CD14-positive monocyte (primary cell): ENCODE results near the gene CRP. TPM values are rescaled to one million over a fixed set of nuclear protein-coding genes. Genes with fewer than 3 reads are reported as not detected.
"Not testable (repeated sequence)": the region's sequence is repeated elsewhere in the genome, so short reads cannot be mapped to it uniquely, and the experiment has no call there.

ENCODE experiments used
- DNase-seq, 3 donors: peaks; one replicate each; pipeline ENCODE4 v3.0.0-alpha.2; 2011 to 2022
- H2AFZ ChIP-seq: 2 replicates; pipeline ENCODE4 v1.6.0; 2012; ENCODE audit warnings: mild to moderate bottlenecking, low read depth, low read length, inconsistent platforms; ENCODE audit not compliant: insufficient read depth, poor library complexity, severe bottlenecking
- H3K27ac ChIP-seq, 2 donors: 1 replicate in 1 of 2; 2 replicates in 1 of 2; pipeline ENCODE4 v1.5.1; 2012 to 2013; ENCODE audit warnings: low read length in 2 of 2, control low read depth in 1 of 2, inconsistent platforms in 1 of 2, low read depth in 1 of 2, mild to moderate bottlenecking in 1 of 2
- H3K27me3 ChIP-seq, 2 donors: one replicate each; pipeline versions ENCODE4 v1.6.0 to v1.6.1; 2011 to 2013; ENCODE audit warnings: low read length in 2 of 2; ENCODE audit not compliant: control insufficient read depth in 2 of 2, insufficient read depth in 2 of 2
- H3K36me3 ChIP-seq, 2 donors: replicated peaks in 1 of 2; 1 replicate in 1 of 2; 2 replicates in 1 of 2; pipeline versions ENCODE4 v1.5.1 to v1.6.1; 2012 to 2013; ENCODE audit warnings: low read length in 2 of 2, control low read depth in 1 of 2, inconsistent platforms in 1 of 2, mild to moderate bottlenecking in 1 of 2; ENCODE audit not compliant: insufficient read depth in 2 of 2, control insufficient read depth in 1 of 2
- H3K4me1 ChIP-seq, 2 donors: 1 replicate in 1 of 2; 2 replicates in 1 of 2; pipeline versions ENCODE4 v1.5.1 to v1.6.1; 2012 to 2013; ENCODE audit warnings: low read length in 2 of 2, control low read depth in 1 of 2, inconsistent platforms in 1 of 2, mild to moderate bottlenecking in 1 of 2, moderate library complexity in 1 of 2; ENCODE audit not compliant: insufficient read depth in 2 of 2, control insufficient read depth in 1 of 2
- H3K4me2 ChIP-seq: replicated peaks from 2 replicates; pipeline ENCODE3; 2012; ENCODE audit warnings: low read length, moderate library complexity, mild to moderate bottlenecking; ENCODE audit not compliant: poor library complexity, severe bottlenecking; ENCODE audit errors: extremely low read depth
- H3K4me3 ChIP-seq, 3 experiments: fragments of 200-600 bp in 1 of 3; sonication (generic) in 1 of 3; replicated peaks in 1 of 3; 1 replicate in 2 of 3; 2 replicates in 1 of 3; pipeline ENCODE4 v1.5.1; 2011 to 2013; ENCODE audit warnings: low read length in 3 of 3, mild to moderate bottlenecking in 3 of 3, control low read depth in 2 of 3, low read depth in 2 of 3, inconsistent platforms in 1 of 3, moderate library complexity in 1 of 3
- H3K79me2 ChIP-seq: 2 replicates; pipeline ENCODE4 v1.6.0; 2012; ENCODE audit warnings: mild to moderate bottlenecking, control low read depth, inconsistent platforms, low read length, moderate library complexity; ENCODE audit not compliant: insufficient read depth
- H3K9ac ChIP-seq: 2 replicates; pipeline ENCODE4 v1.6.0; 2017; ENCODE audit warnings: low read length, mild to moderate bottlenecking; ENCODE audit not compliant: insufficient read depth, poor library complexity, severe bottlenecking
- H3K9me3 ChIP-seq, 2 donors: replicated peaks in 1 of 2; 1 replicate in 1 of 2; 2 replicates in 1 of 2; pipeline versions ENCODE4 v1.5.1 to v1.6.1; 2012 to 2013; ENCODE audit warnings: low read length in 2 of 2, control low read depth in 1 of 2; ENCODE audit not compliant: control insufficient read depth in 1 of 2, insufficient read depth in 1 of 2
- H4K20me1 ChIP-seq: 2 replicates; pipeline ENCODE4 v1.6.0; 2012; ENCODE audit warnings: mild to moderate bottlenecking, low read length, control low read depth, moderate library complexity; ENCODE audit not compliant: insufficient read depth
- H3K27ac Mint-ChIP-seq, 7 donors: one replicate each; pipeline ENCODE4 v1.8.0; 2020; ENCODE audit warnings: mild to moderate bottlenecking in 7 of 7, mixed read lengths in 7 of 7, moderate library complexity in 6 of 7, inconsistent platforms in 2 of 7
- H3K27me3 Mint-ChIP-seq, 3 donors: one replicate each; pipeline ENCODE4 v1.8.0; 2021 to 2022; ENCODE audit warnings: low read depth in 3 of 3, mild to moderate bottlenecking in 3 of 3, mixed read lengths in 3 of 3, moderate library complexity in 3 of 3, inconsistent platforms in 1 of 3
- H3K36me3 Mint-ChIP-seq, 2 donors: one replicate each; pipeline ENCODE4 v1.8.0; 2020; ENCODE audit warnings: mixed read lengths in 2 of 2, inconsistent platforms in 1 of 2, mild to moderate bottlenecking in 1 of 2
- H3K4me1 Mint-ChIP-seq: one replicate; pipeline ENCODE4 v1.8.0; 2020; ENCODE audit warnings: mild to moderate bottlenecking, mixed read lengths
- H3K4me3 Mint-ChIP-seq, 2 donors: one replicate each; pipeline ENCODE4 v1.8.0; 2020; ENCODE audit warnings: mild to moderate bottlenecking in 2 of 2, mixed read lengths in 2 of 2, moderate library complexity in 1 of 2
- H3K9me3 Mint-ChIP-seq, 7 donors: one replicate each; pipeline ENCODE4 v1.8.0; 2020 to 2022; ENCODE audit warnings: mixed read lengths in 7 of 7, mild to moderate bottlenecking in 6 of 7, moderate library complexity in 6 of 7, inconsistent platforms in 2 of 7
- WGBS: methylation state at CpG from one replicate; pipeline ENCODE4 v1.1.5; 2013; ENCODE audit warnings: missing lambda C conversion rate; ENCODE audit not compliant: insufficient coverage; 5-methylcytosine and 5-hydroxymethylcytosine counted together
- intact Hi-C, 2 donors: fragments of 100-400 bp; cut with micrococcal nuclease; formaldehyde crosslinking; loops; one replicate each; pipeline versions ENCODE4 v1.15.0 to v1.15.1; 2023
- polyA plus RNA-seq, 3 donors: library from polyadenylated mRNA; depleted of rRNA in 1 of 3; unstranded in 2 of 3; stranded (reverse) in 1 of 3; fragments of 300-500 nt in 2 of 3; fragments of >200 nt in 1 of 3; fragmentation: Illumina TruSeq in 2 of 3; gene quantifications; 1 replicate in 2 of 3; 2 replicates in 1 of 3; pipeline ENCODE4 v1.2.3, GENCODE V29; 2012 to 2021
- TF ChIP-seq, protein P1 (sequence below): fragments of 200-600 bp; IDR thresholded peaks from one replicate; pipeline ENCODE4 v1.8.0; 2022; ENCODE audit warnings: antibody characterized with exemption, mild to moderate bottlenecking

CRP gene
- polyA plus RNA-seq, 3 donors, result not detected

DNA sequence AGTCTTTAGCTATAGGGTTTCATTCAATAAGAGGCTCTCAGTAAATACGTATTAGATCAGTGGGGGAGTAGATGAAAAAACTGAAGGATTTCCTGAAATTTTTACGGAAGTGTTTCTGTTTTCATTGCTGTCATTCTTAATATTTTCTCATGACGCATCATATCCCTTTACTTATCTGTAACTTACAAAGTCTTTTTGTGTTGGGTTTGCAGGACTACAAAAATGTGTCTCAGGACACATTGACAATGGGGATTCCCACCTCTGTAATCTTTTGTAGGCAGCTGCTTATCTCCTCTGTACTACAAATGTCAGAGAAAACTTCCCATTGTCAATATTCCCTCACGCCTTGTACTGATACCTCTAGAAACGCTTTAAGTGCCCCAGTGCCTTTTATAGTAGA lies 35.5 kb downstream of the CRP start:
- H4K20me1 ChIP-seq, result no peaks in the 10 kb centered on the region
- H3K4me1 ChIP-seq, result no peaks in the 10 kb centered on the region
- H3K4me2 ChIP-seq, result no peak overlapping the region
- no peak overlapping the region for H3K9ac ChIP-seq
- Mint-ChIP-seq H3K4me1 (no peaks in the 10 kb centered on the region), H3K27ac (no peak overlapping the region), H3K4me3 (no peak overlapping the region), H3K27me3 (peaks cover 0 to 2% (median 0%) of the 10 kb centered on the region in 3 donors), H3K9me3 (peaks cover 2 to 10% (median 6%) of the 10 kb centered on the region in 7 donors), H3K36me3 (no peaks in the 10 kb centered on the region)
- WGBS, result no CpG with 5 or more reads among the region's 5 CpGs
- intact Hi-C loops, result no loop called here
- TF ChIP-seq, protein P1, sequence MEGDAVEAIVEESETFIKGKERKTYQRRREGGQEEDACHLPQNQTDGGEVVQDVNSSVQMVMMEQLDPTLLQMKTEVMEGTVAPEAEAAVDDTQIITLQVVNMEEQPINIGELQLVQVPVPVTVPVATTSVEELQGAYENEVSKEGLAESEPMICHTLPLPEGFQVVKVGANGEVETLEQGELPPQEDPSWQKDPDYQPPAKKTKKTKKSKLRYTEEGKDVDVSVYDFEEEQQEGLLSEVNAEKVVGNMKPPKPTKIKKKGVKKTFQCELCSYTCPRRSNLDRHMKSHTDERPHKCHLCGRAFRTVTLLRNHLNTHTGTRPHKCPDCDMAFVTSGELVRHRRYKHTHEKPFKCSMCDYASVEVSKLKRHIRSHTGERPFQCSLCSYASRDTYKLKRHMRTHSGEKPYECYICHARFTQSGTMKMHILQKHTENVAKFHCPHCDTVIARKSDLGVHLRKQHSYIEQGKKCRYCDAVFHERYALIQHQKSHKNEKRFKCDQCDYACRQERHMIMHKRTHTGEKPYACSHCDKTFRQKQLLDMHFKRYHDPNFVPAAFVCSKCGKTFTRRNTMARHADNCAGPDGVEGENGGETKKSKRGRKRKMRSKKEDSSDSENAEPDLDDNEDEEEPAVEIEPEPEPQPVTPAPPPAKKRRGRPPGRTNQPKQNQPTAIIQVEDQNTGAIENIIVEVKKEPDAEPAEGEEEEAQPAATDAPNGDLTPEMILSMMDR, result no peak
- H2AFZ ChIP-seq, result no peak overlapping the region
- DNase-seq, result no peak
- H3K27ac ChIP-seq, result no peak overlapping the region
- no peaks in the 10 kb centered on the region for H3K9me3 ChIP-seq
- no peaks in the 10 kb centered on the region for H3K79me2 ChIP-seq
- no peaks in the 10 kb centered on the region for H3K27me3 ChIP-seq
- H3K36me3 ChIP-seq, result no peaks in the 10 kb centered on the region
- H3K4me3 ChIP-seq, result no peak overlapping the region

DNA sequence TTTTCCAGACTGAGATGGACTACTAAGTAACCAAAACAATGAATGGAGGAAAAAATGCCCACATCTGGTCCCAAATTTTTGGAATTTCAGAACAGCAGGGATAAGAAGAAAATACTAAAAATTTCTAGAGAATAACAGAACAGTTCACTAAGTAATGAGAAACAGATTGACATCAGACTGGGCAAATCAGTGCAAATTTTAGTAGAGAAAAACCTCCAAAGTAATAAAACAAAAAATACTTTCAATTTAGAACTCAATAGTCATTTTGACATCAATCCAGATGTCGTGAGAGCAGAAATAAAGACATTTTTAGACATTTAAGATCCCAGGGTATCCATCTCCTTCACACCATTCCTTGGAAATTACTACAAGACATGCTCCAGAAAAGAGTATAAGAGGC lies 39.3 kb downstream of the CRP start:
- no peak overlapping the region for H3K27ac Mint-ChIP-seq
- H3K9ac ChIP-seq, result no peak overlapping the region
- no CpG with 5 or more reads among the region's 1 CpG for WGBS

DNA sequence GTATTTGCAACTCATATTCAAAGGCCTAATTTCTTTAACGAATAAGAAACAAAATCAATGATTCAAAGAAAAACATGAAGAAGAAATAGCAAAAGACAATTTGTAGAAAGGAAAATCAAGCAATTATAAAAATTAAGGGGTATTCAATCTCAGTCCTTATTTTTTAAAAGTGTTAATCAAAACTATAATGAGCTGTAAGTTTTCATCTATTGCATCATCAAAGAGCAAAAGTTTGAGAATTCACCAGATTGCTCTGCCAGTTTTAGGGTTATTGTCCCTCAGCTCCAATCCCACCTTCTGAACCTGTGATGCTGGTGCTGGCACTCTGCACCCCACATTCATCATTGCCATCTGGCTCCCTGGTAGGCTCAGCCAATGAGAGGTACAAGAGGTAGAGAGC lies 42.0 kb downstream of the CRP start:
- H3K27ac ChIP-seq, H3K27me3 Mint-ChIP-seq, H3K27ac Mint-ChIP-seq, H3K36me3 ChIP-seq, H3K4me1 Mint-ChIP-seq, H3K79me2 ChIP-seq, H3K9ac ChIP-seq, H2AFZ ChIP-seq, H3K27me3 ChIP-seq, H3K4me3 ChIP-seq, H3K36me3 Mint-ChIP-seq, H3K4me3 Mint-ChIP-seq, DNase-seq, intact Hi-C loops, H4K20me1 ChIP-seq, H3K9me3 ChIP-seq, H3K9me3 Mint-ChIP-seq, H3K4me1 ChIP-seq, H3K4me2 ChIP-seq: not testable (repeated sequence)
- no CpG with 5 or more reads among the region's 1 CpG for WGBS

More for the DNA sequence above, 39.3 kb downstream of the CRP start:
- no peak overlapping the region for H2AFZ ChIP-seq
- no peaks in the 10 kb centered on the region for H3K79me2 ChIP-seq
- no peak for DNase-seq
- Mint-ChIP-seq H3K4me3 (no peak overlapping the region), H3K4me1 (no peaks in the 10 kb centered on the region), H3K9me3 (peaks cover 0 to 10% (median 4%) of the 10 kb centered on the region in 7 donors), H3K36me3 (no peaks in the 10 kb centered on the region), H3K27me3 (peaks cover 0 to 2% (median 0%) of the 10 kb centered on the region in 3 donors)
- no peak overlapping the region for H3K4me2 ChIP-seq
- no peaks in the 10 kb centered on the region for H3K36me3 ChIP-seq
- H3K27ac ChIP-seq, result no peak overlapping the region
- intact Hi-C loops, result no loop called here
- TF ChIP-seq, protein P1, result no peak
- no peaks in the 10 kb centered on the region for H3K4me1 ChIP-seq
- no peak overlapping the region for H3K4me3 ChIP-seq
- H4K20me1 ChIP-seq, result no peaks in the 10 kb centered on the region
- H3K9me3 ChIP-seq, result no peaks in the 10 kb centered on the region
- no peaks in the 10 kb centered on the region for H3K27me3 ChIP-seq
